ENCODE results near the gene UVSSA. TPM values are rescaled to one million over a fixed set of nuclear protein-coding genes. Genes with fewer than 3 reads are reported as not detected.
"Not testable (repeated sequence)": the region's sequence is repeated elsewhere in the genome, so short reads cannot be mapped to it uniquely, and the experiment has no call there.

The UVSSA gene
- total and polyA plus RNA-seq, 9 donors, result 3.8 to 24.7 (median 15.6) TPM

- intact Hi-C loops (cut with DNase I), result no loop called here
- H3K27ac ChIP-seq, result no peak overlapping the region
These were observed 12.5 kb upstream of the UVSSA start for GRCh38 chr4:1334579-1334895.

DNA sequence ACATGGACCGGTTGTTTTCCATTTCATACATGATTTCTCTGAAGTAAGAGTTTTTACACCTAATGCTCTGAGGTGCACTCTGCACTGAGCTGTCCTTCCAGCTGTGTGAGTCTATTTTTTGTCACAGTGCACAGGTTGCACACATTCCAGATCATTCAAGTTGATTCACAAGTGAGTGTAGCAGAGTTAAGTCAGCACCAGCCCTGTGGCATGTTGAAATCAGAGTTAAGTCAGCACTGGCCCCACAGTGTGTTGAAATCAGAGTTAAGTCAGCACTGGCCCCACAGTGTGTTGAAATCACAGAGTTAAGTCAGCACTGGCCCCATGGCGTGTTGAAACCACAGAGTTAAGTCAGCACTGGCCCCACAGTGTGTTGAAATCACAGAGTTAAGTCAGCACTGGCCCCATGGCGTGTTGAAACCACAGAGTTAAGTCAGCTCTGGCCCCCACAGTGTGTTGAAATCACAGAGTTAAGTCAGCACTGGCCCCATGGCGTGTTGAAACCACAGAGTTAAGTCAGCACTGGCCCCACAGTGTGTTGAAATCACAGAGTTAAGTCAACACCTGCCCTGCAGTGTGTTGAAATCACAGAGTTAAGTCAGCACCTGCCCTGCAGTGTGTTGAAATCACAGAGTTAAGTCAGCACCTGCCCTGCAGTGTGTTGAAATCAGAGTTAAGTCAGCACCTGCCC lies 11.7 kb upstream of the UVSSA start:
- H3K4me3 ChIP-seq; H3K4me1 ChIP-seq (ENCODE audit: insufficient read depth); DNase-seq; H3K9me3 ChIP-seq; H3K27me3 ChIP-seq; H3K27ac ChIP-seq; intact Hi-C loops (cut with DNase I); H3K36me3 ChIP-seq: not testable (repeated sequence)
- 90 to 95% (median 91%) methylated on average over 4 of the region's 4 CpGs for WGBS, 3 donors

More at GRCh38 chr4:1334579-1334895, 12.5 kb upstream of the UVSSA start:
- TF ChIP-seq POLR2A (IDR thresholded peaks at IDR 0.05) (no peak), CTCF (IDR thresholded peaks at IDR 0.05) (no peak), EP300 (IDR thresholded peaks at IDR 0.05) (no peak)
- Histone ChIP-seq H3K4me3 (no peak overlapping the region), H3K9me3 (no peaks in the 10 kb centered on the region), H3K36me3 (no peaks in the 10 kb centered on the region), H3K27me3 (no peaks in the 10 kb centered on the region), H3K4me1 (ENCODE audit: insufficient read depth) (no peaks in the 10 kb centered on the region)
- DNase-seq, result no peak
- 85 to 94% (median 89%) methylated on average over 6 of the region's 6 CpGs for WGBS, 3 donors

GRCh38 chr4:1336088-1336491 lies 10.9 kb upstream of the UVSSA start:
- no peak overlapping the region for H3K27ac ChIP-seq
- no peak overlapping the region for H3K4me3 ChIP-seq
- H3K27me3 ChIP-seq, result no peaks in the 10 kb centered on the region
- intact Hi-C loops (cut with DNase I), result no loop called here
- no peak for DNase-seq
- 88 to 97% (median 94%) methylated on average over 7 of the region's 7 CpGs for WGBS, 3 donors
- TF ChIP-seq POLR2A (IDR thresholded peaks at IDR 0.05), result no peak
- TF ChIP-seq CTCF (IDR thresholded peaks at IDR 0.05), result no peak
- TF ChIP-seq EP300 (IDR thresholded peaks at IDR 0.05), result no peak
- no peaks in the 10 kb centered on the region for H3K36me3 ChIP-seq
- no peaks in the 10 kb centered on the region for H3K4me1 ChIP-seq (ENCODE audit: insufficient read depth)
- H3K9me3 ChIP-seq, result no peaks in the 10 kb centered on the region

GRCh38 chr4:1337376-1337831 lies 9.6 kb upstream of the UVSSA start:
- Histone ChIP-seq H3K4me1 (ENCODE audit: insufficient read depth) (no peaks in the 10 kb centered on the region), H3K27ac (no peak overlapping the region), H3K27me3 (no peaks in the 10 kb centered on the region), H3K9me3 (no peaks in the 10 kb centered on the region), H3K4me3 (no peak overlapping the region), H3K36me3 (no peaks in the 10 kb centered on the region)
- intact Hi-C loops (cut with DNase I), result no loop called here
- no peak for DNase-seq
- TF ChIP-seq POLR2A (IDR thresholded peaks at IDR 0.05) (no peak), CTCF (IDR thresholded peaks at IDR 0.05) (no peak), EP300 (IDR thresholded peaks at IDR 0.05) (no peak)
- 85 to 88% (median 86%) methylated on average over 11 of the region's 11 CpGs for WGBS, 3 donors

GRCh38 chr4:1337951-1338751 lies 8.9 kb upstream of the UVSSA start:
- H3K36me3 ChIP-seq, result no peaks in the 10 kb centered on the region
- no peak overlapping the region for H3K4me3 ChIP-seq
- H3K4me1 ChIP-seq (ENCODE audit: insufficient read depth), result no peaks in the 10 kb centered on the region
- intact Hi-C loops (cut with DNase I), result no loop called here
- H3K27ac ChIP-seq, result no peak overlapping the region
- 91 to 95% (median 95%) methylated on average over 39 to 41 of the region's 41 CpGs for WGBS, 3 donors
- no peaks in the 10 kb centered on the region for H3K27me3 ChIP-seq
- no peak for TF ChIP-seq CTCF (IDR thresholded peaks at IDR 0.05)
- TF ChIP-seq POLR2A (IDR thresholded peaks at IDR 0.05), result no peak
- no peak for TF ChIP-seq EP300 (IDR thresholded peaks at IDR 0.05)
- H3K9me3 ChIP-seq, result no peaks in the 10 kb centered on the region
- DNase-seq, result peak in 1 of 5 donors; percentile 21

All from ovary (tissue), 9 donors.